K562 (cell line): ENCODE measurements around the gene CEP68.

Experiments used
- BHLHE40 ChIP-seq: IDR thresholded peaks from 2 replicates; pipeline ENCODE4 v1.6.1; 2011; ENCODE audit warnings: low read length, improper control_type of control experiment
- BRD9 ChIP-seq: fragments of 450-650 bp; IDR thresholded peaks from 2 replicates; pipeline ENCODE4 v1.6.1; 2018; ENCODE audit warnings: low read depth; ENCODE audit not compliant: partially characterized antibody
- EP400 ChIP-seq: fragments of 450-650 bp; IDR thresholded peaks from 2 replicates; pipeline ENCODE4 v1.6.1; 2017; ENCODE audit warnings: antibody characterized with exemption, mild to moderate bottlenecking, moderate library complexity
- FUS ChIP-seq: fragments of 200-400 bp; formaldehyde crosslinking; optimal IDR thresholded peaks from 2 replicates; pipeline ENCODE3; 2017; ENCODE audit warnings: low read depth, low read length
- HEY1 ChIP-seq: fragments of 250-450 bp; sonication (Bioruptor Pico); IDR thresholded peaks from 2 replicates; pipeline ENCODE4 v1.5.0; 2020; ENCODE audit warnings: mild to moderate bottlenecking, moderate library complexity, borderline replicate concordance
- NFIC ChIP-seq: fragments of 450-650 bp; IDR thresholded peaks from 2 replicates; pipeline ENCODE4 v1.6.1; 2017; ENCODE audit warnings: mild to moderate bottlenecking, inconsistent platforms
- POLR2A ChIP-seq: fragments of 450-650 bp; conservative IDR thresholded peaks from 2 replicates; pipeline ENCODE4 v1.6.1; 2016
- SMAD3 ChIP-seq: fragments of 450-650 bp; formaldehyde crosslinking; conservative IDR thresholded peaks from 2 replicates; pipeline ENCODE4 v1.4.0; 2020; ENCODE audit warnings: mild to moderate bottlenecking
- ZNF584 ChIP-seq: fragments of 200-800 bp; sonication (Bioruptor generic); IDR thresholded peaks from 2 replicates; pipeline ENCODE4 v1.6.1; 2016; ENCODE audit warnings: low read depth, mild to moderate bottlenecking, missing genetic modification characterization, missing compliant biosample characterization
- TF ChIP-seq, protein P1 (sequence below): sonication (generic); formaldehyde crosslinking; IDR thresholded peaks from 2 replicates; pipeline ENCODE4 v1.9.0; 2022; ENCODE audit warnings: mild to moderate bottlenecking, missing genetic modification reagents
- TF ChIP-seq, protein P2 (sequence below), 3 experiments: IDR thresholded peaks in 2 of 3; conservative IDR thresholded peaks in 1 of 3; 2 replicates each; pipeline ENCODE4 v1.5.1; 2011 to 2012; ENCODE audit warnings: low read length in 3 of 3, mild to moderate bottlenecking in 3 of 3, control low read depth in 2 of 3, improper control_type of control experiment in 1 of 3, inconsistent platforms in 1 of 3, low read depth in 1 of 3, mixed read lengths in 1 of 3, moderate library complexity in 1 of 3; ENCODE audit not compliant: insufficient read depth in 2 of 3
- TF ChIP-seq, protein P3 (sequence below): IDR thresholded peaks from 2 replicates; pipeline ENCODE4 v1.6.1; 2011; ENCODE audit not compliant: insufficient read length; ENCODE audit errors: extremely low read depth
- TF ChIP-seq, protein P4 (sequence below): sonication (generic); formaldehyde crosslinking; IDR thresholded peaks from 2 replicates; pipeline ENCODE4 v1.8.1; 2023; ENCODE audit warnings: mild to moderate bottlenecking, missing genetic modification reagents
- TF ChIP-seq, protein P5 (sequence below), 2 experiments: fragments of 450-650 bp in 1 of 2; sonication (generic) in 1 of 2; formaldehyde crosslinking in 1 of 2; IDR thresholded peaks in 1 of 2; conservative IDR thresholded peaks in 1 of 2; 2 replicates each; pipeline versions ENCODE4 v1.6.1 to v1.8.1; 2016 to 2023; ENCODE audit warnings: mild to moderate bottlenecking in 2 of 2, moderate library complexity in 2 of 2, inconsistent platforms in 1 of 2, missing genetic modification reagents in 1 of 2

DNA sequence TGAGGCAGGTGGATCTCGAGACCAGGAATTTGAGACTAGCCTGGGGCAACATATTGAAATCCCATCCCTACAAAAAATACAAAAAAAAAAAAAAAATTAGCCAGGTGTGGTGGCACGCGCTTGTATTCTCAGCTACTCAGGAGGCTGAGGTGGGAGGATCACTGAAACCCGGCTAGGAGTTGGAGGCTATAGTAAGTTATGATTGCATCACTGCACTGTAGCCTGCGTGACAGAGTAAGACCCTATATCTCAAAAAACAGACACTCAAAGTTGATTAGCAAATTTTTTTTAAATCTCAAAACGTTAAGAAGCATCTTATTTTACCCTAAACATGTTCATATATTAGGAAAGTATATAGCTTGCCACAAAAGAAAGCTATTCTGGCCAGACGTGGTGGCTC lies 66.1 kb downstream of the CEP68 start:
- TF ChIP-seq ZNF584 (CRISPR knock-in tag) (no peak), HEY1 (CRISPR knock-in tag) (no peak), FUS (no peak), POLR2A (no peak), EP400 (no peak), BRD9 (no peak), NFIC (no peak), BHLHE40 (no peak), SMAD3 (no peak)
- TF ChIP-seq, protein P1, sequence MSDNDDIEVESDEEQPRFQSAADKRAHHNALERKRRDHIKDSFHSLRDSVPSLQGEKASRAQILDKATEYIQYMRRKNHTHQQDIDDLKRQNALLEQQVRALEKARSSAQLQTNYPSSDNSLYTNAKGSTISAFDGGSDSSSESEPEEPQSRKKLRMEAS (CRISPR knock-in tag), result no peak
- TF ChIP-seq, protein P2, sequence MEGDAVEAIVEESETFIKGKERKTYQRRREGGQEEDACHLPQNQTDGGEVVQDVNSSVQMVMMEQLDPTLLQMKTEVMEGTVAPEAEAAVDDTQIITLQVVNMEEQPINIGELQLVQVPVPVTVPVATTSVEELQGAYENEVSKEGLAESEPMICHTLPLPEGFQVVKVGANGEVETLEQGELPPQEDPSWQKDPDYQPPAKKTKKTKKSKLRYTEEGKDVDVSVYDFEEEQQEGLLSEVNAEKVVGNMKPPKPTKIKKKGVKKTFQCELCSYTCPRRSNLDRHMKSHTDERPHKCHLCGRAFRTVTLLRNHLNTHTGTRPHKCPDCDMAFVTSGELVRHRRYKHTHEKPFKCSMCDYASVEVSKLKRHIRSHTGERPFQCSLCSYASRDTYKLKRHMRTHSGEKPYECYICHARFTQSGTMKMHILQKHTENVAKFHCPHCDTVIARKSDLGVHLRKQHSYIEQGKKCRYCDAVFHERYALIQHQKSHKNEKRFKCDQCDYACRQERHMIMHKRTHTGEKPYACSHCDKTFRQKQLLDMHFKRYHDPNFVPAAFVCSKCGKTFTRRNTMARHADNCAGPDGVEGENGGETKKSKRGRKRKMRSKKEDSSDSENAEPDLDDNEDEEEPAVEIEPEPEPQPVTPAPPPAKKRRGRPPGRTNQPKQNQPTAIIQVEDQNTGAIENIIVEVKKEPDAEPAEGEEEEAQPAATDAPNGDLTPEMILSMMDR (IDR thresholded peaks at IDR 0.05 in 2 of 3, conservative IDR thresholded peaks at IDR 0.05 in 1 of 3; ENCODE audit: insufficient read depth in 2 of 3, low read depth in 1 of 3, low read length in 3 of 3), result no peak
- TF ChIP-seq, protein P3, sequence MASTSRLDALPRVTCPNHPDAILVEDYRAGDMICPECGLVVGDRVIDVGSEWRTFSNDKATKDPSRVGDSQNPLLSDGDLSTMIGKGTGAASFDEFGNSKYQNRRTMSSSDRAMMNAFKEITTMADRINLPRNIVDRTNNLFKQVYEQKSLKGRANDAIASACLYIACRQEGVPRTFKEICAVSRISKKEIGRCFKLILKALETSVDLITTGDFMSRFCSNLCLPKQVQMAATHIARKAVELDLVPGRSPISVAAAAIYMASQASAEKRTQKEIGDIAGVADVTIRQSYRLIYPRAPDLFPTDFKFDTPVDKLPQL, result no peak
- TF ChIP-seq, protein P4, sequence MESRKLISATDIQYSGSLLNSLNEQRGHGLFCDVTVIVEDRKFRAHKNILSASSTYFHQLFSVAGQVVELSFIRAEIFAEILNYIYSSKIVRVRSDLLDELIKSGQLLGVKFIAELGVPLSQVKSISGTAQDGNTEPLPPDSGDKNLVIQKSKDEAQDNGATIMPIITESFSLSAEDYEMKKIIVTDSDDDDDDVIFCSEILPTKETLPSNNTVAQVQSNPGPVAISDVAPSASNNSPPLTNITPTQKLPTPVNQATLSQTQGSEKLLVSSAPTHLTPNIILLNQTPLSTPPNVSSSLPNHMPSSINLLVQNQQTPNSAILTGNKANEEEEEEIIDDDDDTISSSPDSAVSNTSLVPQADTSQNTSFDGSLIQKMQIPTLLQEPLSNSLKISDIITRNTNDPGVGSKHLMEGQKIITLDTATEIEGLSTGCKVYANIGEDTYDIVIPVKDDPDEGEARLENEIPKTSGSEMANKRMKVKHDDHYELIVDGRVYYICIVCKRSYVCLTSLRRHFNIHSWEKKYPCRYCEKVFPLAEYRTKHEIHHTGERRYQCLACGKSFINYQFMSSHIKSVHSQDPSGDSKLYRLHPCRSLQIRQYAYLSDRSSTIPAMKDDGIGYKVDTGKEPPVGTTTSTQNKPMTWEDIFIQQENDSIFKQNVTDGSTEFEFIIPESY (CRISPR knock-in tag), result no peak
- TF ChIP-seq, protein P5, sequence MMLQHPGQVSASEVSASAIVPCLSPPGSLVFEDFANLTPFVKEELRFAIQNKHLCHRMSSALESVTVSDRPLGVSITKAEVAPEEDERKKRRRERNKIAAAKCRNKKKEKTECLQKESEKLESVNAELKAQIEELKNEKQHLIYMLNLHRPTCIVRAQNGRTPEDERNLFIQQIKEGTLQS (IDR thresholded peaks at IDR 0.05), result peak; percentile 68
- TF ChIP-seq, protein P5 (CRISPR knock-in tag; conservative IDR thresholded peaks at IDR 0.05), result no peak
